Measurements from ENCODE around the gene BLTP1. TPM values are rescaled to one million over a fixed set of nuclear protein-coding genes. Genes with fewer than 3 reads are reported as not detected.
A peak's percentile ranks its signal among the peaks of the same experiment; 100 is the strongest.

BLTP1 gene
- total RNA-seq, 1 experiment from 2014 or later, result 48.4 TPM

DNA sequence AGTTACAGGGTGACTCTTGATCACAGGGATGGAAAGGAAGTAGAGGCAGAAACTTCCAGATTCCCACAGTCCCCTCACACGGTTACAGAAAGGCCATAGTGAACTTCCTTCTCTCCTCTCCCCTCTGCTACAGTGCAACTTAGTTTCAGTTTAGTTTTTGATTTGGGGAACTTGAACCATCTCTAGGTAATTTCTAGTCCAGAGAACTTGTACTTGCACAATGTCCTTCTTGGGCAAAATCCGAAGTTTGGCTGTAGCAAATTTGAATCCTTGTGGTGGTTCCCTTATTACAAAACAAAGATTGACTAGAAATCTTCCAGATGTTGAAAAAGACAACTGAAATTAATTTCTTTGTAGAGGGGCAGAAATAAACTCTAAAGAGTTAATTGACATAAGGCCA is 1.2 kb upstream of the BLTP1 start:
- no peak overlapping the region for H3K27ac ChIP-seq
- no peaks in the 10 kb centered on the region for H3K27me3 ChIP-seq (ENCODE audit: insufficient read depth, low read depth)
- intact Hi-C loops (cut with micrococcal nuclease; ENCODE audit: unreplicated experiment), result no loop called here
- POLR2A ChIA-PET (ENCODE audit: unreplicated experiment), result no interaction called here
- peaks cover 17% of the 10 kb centered on the region for H3K4me1 ChIP-seq (replicated peaks; ENCODE audit: insufficient read depth)
- H4K20me1 ChIP-seq (ENCODE audit: insufficient read depth), result no peaks in the 10 kb centered on the region
- no peaks in the 10 kb centered on the region for H3K9me3 ChIP-seq (ENCODE audit: insufficient read depth, low read depth)
- H3K79me2 ChIP-seq (ENCODE audit: low read depth), result peaks cover 19% of the 10 kb centered on the region
- DNase-seq, result no peak
- BruUV-seq (replicated peaks), result no TSS peak
- peak overlapping the region; percentile 81; the same call in 1 of the 2 replicates for H3K4me3 ChIP-seq
- peak overlapping the region; percentile 99 for H2AFZ ChIP-seq
- H3F3A ChIP-seq (ENCODE audit: insufficient read depth, low read depth), result 0 out of 2 replicates have a peak, but pooled peaks cover 5% of the 10 kb centered on the region
- H3K4me2 ChIP-seq, result peak overlapping the region; percentile 84
- TF ChIP-seq EZH2 (IDR thresholded peaks at IDR 0.05; ENCODE audit: low read depth), result no peak
- TF ChIP-seq, protein P1, sequence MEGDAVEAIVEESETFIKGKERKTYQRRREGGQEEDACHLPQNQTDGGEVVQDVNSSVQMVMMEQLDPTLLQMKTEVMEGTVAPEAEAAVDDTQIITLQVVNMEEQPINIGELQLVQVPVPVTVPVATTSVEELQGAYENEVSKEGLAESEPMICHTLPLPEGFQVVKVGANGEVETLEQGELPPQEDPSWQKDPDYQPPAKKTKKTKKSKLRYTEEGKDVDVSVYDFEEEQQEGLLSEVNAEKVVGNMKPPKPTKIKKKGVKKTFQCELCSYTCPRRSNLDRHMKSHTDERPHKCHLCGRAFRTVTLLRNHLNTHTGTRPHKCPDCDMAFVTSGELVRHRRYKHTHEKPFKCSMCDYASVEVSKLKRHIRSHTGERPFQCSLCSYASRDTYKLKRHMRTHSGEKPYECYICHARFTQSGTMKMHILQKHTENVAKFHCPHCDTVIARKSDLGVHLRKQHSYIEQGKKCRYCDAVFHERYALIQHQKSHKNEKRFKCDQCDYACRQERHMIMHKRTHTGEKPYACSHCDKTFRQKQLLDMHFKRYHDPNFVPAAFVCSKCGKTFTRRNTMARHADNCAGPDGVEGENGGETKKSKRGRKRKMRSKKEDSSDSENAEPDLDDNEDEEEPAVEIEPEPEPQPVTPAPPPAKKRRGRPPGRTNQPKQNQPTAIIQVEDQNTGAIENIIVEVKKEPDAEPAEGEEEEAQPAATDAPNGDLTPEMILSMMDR (conservative IDR thresholded peaks at IDR 0.05), result no peak
- no peaks in the 10 kb centered on the region for H3K36me3 ChIP-seq (ENCODE audit: low read depth)
- no peaks in the 10 kb centered on the region for H3K9me2 ChIP-seq (ENCODE audit: insufficient read depth)
- CTCF ChIA-PET, result no interaction called here

- POLR2A ChIA-PET (ENCODE audit: unreplicated experiment), result no interaction called here
- H2AFZ ChIP-seq, result peak overlapping the region; percentile 99
- no peaks in the 10 kb centered on the region for H3K9me2 ChIP-seq (ENCODE audit: insufficient read depth)
- peak overlapping the region; percentile 81 for H3K4me3 ChIP-seq
- H3K27ac ChIP-seq, result peak overlapping the region; percentile 57
- H3K79me2 ChIP-seq (ENCODE audit: low read depth), result peaks cover 19% of the 10 kb centered on the region
- intact Hi-C loops (cut with micrococcal nuclease; ENCODE audit: unreplicated experiment), result loop anchor here (2.0 kb wide), 1 partner anchor 202 kb away; no protein-coding TSS in a partner anchor
- H4K20me1 ChIP-seq (ENCODE audit: insufficient read depth), result no peaks in the 10 kb centered on the region; the same call in 1 of the 2 replicates
- no peak for TF ChIP-seq EZH2 (IDR thresholded peaks at IDR 0.05; ENCODE audit: low read depth)
- TF ChIP-seq, protein P1 (conservative IDR thresholded peaks at IDR 0.05), result no peak
- H3F3A ChIP-seq (ENCODE audit: insufficient read depth, low read depth), result 0 out of 2 replicates have a peak, but pooled peaks cover 5% of the 10 kb centered on the region
- H3K9me3 ChIP-seq (ENCODE audit: insufficient read depth, low read depth), result no peaks in the 10 kb centered on the region
- H3K27me3 ChIP-seq (ENCODE audit: insufficient read depth, low read depth), result no peaks in the 10 kb centered on the region
- H3K4me2 ChIP-seq, result peak overlapping the region; percentile 84
- BruUV-seq (replicated peaks), result TSS peak; percentile 60
- H3K36me3 ChIP-seq (ENCODE audit: low read depth), result no peaks in the 10 kb centered on the region
- DNase-seq, result peak in 1 of 2 experiments; percentile 43
- CTCF ChIA-PET, result no interaction called here
- H3K4me1 ChIP-seq (replicated peaks; ENCODE audit: insufficient read depth), result peaks cover 17% of the 10 kb centered on the region
Measured at GRCh38 chr4:122152711-122153226, 638 bp downstream of the BLTP1 start.

DNA sequence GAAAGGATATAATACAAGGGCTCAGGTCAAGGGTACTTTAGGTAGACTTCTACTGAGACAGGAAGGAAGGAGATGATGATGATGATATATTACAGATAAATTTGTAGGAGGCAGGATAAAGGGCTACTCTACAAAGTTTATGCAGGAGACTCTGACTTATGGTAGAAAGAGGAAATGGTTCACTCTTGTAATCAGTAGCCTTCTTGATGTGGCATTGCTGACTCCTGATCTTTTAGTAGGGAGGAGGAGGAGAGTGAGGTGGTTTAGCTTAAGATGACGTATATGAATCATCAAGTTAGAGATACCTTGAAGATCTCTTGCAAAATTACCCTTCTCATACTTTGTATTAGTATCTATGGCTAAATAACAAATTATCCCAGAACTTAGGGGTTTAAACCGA is 4.7 kb downstream of the BLTP1 start:
- Histone ChIP-seq H3K79me2 (ENCODE audit: low read depth) (peaks cover 40% of the 10 kb centered on the region), H3F3A (ENCODE audit: insufficient read depth, low read depth) (0 out of 2 replicates have a peak, but pooled peaks cover 5% of the 10 kb centered on the region), H3K36me3 (ENCODE audit: low read depth) (no peaks in the 10 kb centered on the region), H3K9me3 (ENCODE audit: insufficient read depth, low read depth) (no peaks in the 10 kb centered on the region), H3K4me2 (no peak overlapping the region), H3K4me3 (no peak overlapping the region), H3K9me2 (ENCODE audit: insufficient read depth) (no peaks in the 10 kb centered on the region), H3K4me1 (replicated peaks; ENCODE audit: insufficient read depth) (peaks cover 9% of the 10 kb centered on the region), H3K27ac (no peak overlapping the region), H4K20me1 (ENCODE audit: insufficient read depth) (peaks cover 12% of the 10 kb centered on the region; the same call in 1 of the 2 replicates), H3K27me3 (ENCODE audit: insufficient read depth, low read depth) (no peaks in the 10 kb centered on the region), H2AFZ (no peak overlapping the region)
- ChIA-PET CTCF (no interaction called here), POLR2A (ENCODE audit: unreplicated experiment) (no interaction called here)
- BruUV-seq (replicated peaks), result no TSS peak
- TF ChIP-seq, protein P1 (conservative IDR thresholded peaks at IDR 0.05), result no peak
- no peak for TF ChIP-seq EZH2 (IDR thresholded peaks at IDR 0.05; ENCODE audit: low read depth)
- DNase-seq, result no peak
- intact Hi-C loops (cut with micrococcal nuclease; ENCODE audit: unreplicated experiment), result no loop called here

Measured in PC-9 (cell line).